ENCODE data around the gene SUSD6. TPM values are rescaled to one million over a fixed set of nuclear protein-coding genes. Genes with fewer than 3 reads are reported as not detected.
A peak's percentile ranks its signal among the peaks of the same experiment; 100 is the strongest.

SUSD6 gene
- total and polyA plus RNA-seq, 9 of the 15 experiments (the other 6 are each of a cell fraction or from before 2014, with no cell fraction given) = 2.9 to 20.7 (median 5.6) TPM

GRCh38 chr14:69637503-69638031 is 26.2 kb downstream of the SUSD6 start (continued):
- TF ChIP-seq ZNF217 (CRISPR knock-in tag; IDR thresholded peaks at IDR 0.05) (no peak), MCM2 (IDR thresholded peaks at IDR 0.05; ENCODE audit: low read depth) (no peak), NR2F6 (CRISPR knock-in tag; IDR thresholded peaks at IDR 0.05) (no peak), TBL1XR1 (IDR thresholded peaks at IDR 0.05; ENCODE audit: low read length in 2 of 2) (no peak), GABPA (tag; conservative IDR thresholded peaks at IDR 0.05; ENCODE audit: low read depth) (no peak), SMC3 (conservative IDR thresholded peaks at IDR 0.05; ENCODE audit: insufficient read depth, low read depth, low read length) (no peak), NFXL1 (CRISPR knock-in tag; IDR thresholded peaks at IDR 0.05) (no peak), ZBTB33 (CRISPR knock-in tag; IDR thresholded peaks at IDR 0.05) (no peak), FOXK2 (conservative IDR thresholded peaks at IDR 0.05 in 1 of 2, IDR thresholded peaks at IDR 0.05 in 1 of 2; ENCODE audit: low read depth in 2 of 2) (no peak), POLR2A (conservative IDR thresholded peaks at IDR 0.05) (no peak), FOXK1 (CRISPR knock-in tag; IDR thresholded peaks at IDR 0.05; ENCODE audit: borderline replicate concordance) (no peak), CCAR2 (IDR thresholded peaks at IDR 0.05; ENCODE audit: low read depth, low read length) (no peak), BHLHE40 (IDR thresholded peaks at IDR 0.05; ENCODE audit: low read length) (peak; percentile 91), ZFP36 (IDR thresholded peaks at IDR 0.05; ENCODE audit: low read depth, low read length, partially characterized antibody) (no peak), CBFA2T2 (conservative IDR thresholded peaks at IDR 0.05) (peak; percentile 57), TAF9B (IDR thresholded peaks at IDR 0.05; ENCODE audit: partially characterized antibody) (peak; percentile 55), ZNF695 (CRISPR knock-in tag; IDR thresholded peaks at IDR 0.05) (no peak), CLOCK (CRISPR knock-in tag; IDR thresholded peaks at IDR 0.05; ENCODE audit: borderline replicate concordance) (no peak), PHTF2 (CRISPR knock-in tag; IDR thresholded peaks at IDR 0.05) (no peak), MCM5 (IDR thresholded peaks at IDR 0.05; ENCODE audit: low read depth) (no peak), ELF1 (tag; IDR thresholded peaks at IDR 0.05) (no peak), CBFA2T3 (IDR thresholded peaks at IDR 0.05) (peak; percentile 72)
- TF ChIP-seq, protein P1, sequence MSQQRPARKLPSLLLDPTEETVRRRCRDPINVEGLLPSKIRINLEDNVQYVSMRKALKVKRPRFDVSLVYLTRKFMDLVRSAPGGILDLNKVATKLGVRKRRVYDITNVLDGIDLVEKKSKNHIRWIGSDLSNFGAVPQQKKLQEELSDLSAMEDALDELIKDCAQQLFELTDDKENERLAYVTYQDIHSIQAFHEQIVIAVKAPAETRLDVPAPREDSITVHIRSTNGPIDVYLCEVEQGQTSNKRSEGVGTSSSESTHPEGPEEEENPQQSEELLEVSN (IDR thresholded peaks at IDR 0.05; ENCODE audit: borderline replicate concordance in 1 of 2, extremely low read depth in 1 of 2, insufficient read depth in 1 of 2, insufficient read length in 1 of 2, low read depth in 1 of 2, low read length in 1 of 2, poor library complexity in 1 of 2, severe bottlenecking in 1 of 2) = peak in 1 of 2 experiments; percentile 11
